NOMO-1 treated with DMSO at 0.1 percent for 48 hours (cell line): ENCODE measurements around the gene TP53TG3.
"Not testable (repeated sequence)": the region's sequence is repeated elsewhere in the genome, so short reads cannot be mapped to it uniquely, and the experiment has no call there.

Experiments
- DNase-seq: peaks from one replicate; lab custom pipeline; 2025; ENCODE audit not compliant: unreplicated experiment; lab: John Stamatoyannopoulos, UW

TP53TG3 gene

GRCh38 chr16:32676065-32676464 is at the start of gene TP53TG3:
TSS of gene TP53TG3 (minus strand) at chr16:32676165. CDS start at chr16:32676097, 68 bp downstream.
- DNase-seq, result not testable (repeated sequence)

- not testable (repeated sequence) for DNase-seq
Measured at GRCh38 chr16:32650876-32651275, 25.1 kb downstream of the TP53TG3 start.

DNA sequence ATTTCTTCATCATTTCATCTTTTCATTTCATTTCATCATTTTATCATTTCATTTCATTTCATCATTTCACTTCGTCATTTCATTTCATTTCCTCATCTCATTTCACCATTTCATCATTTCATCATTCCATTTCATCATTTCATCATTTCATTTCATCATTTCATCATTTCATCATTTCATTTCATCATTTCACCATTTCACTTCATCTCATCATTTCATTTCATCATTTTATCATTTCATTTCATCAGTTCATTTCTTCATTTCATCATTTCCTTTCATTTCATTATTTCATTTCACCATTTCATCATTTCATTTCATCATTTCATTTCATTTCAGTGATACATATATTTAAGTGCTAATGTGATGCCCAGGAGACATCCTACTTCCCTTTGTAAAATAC is 28.4 kb downstream of the TP53TG3 start:
- DNase-seq, result not testable (repeated sequence)

DNA sequence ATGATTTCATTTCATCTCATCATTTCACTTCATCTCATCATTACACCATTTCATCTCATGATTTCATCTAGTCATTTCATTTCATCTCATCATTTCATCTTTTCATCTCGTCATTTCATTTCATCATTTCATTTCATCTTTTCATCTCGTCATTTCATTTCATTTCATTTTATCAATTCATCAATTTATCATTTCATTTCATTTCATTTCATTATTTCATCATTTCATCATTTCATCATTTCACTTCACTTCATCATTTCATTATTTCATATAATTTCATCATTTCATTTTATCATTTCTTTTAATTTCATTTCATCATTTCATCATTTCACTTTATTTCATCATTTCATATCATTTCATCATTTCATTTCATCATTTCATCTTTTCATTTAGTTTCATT is 29.2 kb downstream of the TP53TG3 start:
- not testable (repeated sequence) for DNase-seq

GRCh38 chr16:32646177-32646576 is 29.8 kb downstream of the TP53TG3 start:
- not testable (repeated sequence) for DNase-seq

DNA sequence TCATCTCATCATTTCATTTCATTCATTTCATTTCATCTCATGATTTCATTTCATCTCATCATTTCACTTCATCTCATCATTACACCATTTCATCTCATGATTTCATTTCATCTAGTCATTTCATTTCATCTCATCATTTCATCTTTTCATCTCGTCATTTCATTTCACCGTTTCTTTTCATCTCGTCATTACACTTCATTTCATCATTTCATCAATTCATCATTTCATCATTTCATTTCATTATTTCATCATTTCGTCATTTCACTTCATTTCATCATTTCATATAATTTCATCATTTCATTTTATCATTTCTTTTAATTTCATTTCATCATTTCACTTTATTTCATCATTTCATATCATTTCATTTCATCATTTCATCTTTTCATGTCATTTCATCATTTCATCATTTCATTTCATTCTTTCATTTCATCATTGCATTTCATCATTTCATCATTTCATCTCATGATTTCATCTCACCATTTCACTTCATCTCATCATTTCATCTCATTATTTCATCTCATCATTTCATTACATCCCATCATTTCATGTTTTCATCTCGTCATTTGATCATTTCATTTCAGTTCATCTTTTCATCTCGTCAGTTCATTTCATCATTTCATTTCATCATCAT is 30.6 kb downstream of the TP53TG3 start:
- DNase-seq, result not testable (repeated sequence)

- not testable (repeated sequence) for DNase-seq
Measured at GRCh38 chr16:32644715-32645114, 31.2 kb downstream of the TP53TG3 start.

GRCh38 chr16:32637614-32638013 is 38.4 kb downstream of the TP53TG3 start:
- not testable (repeated sequence) for DNase-seq

- not testable (repeated sequence) for DNase-seq
Measured at GRCh38 chr16:32632096-32632495, 43.9 kb downstream of the TP53TG3 start.
